Mesothelial cell of epicardium (in vitro differentiated cells): ENCODE measurements around the gene DESI2. TPM values are rescaled to one million over a fixed set of nuclear protein-coding genes. Genes with fewer than 3 reads are reported as not detected.
"Not testable (repeated sequence)": the region's sequence is repeated elsewhere in the genome, so short reads cannot be mapped to it uniquely, and the experiment has no call there.

ENCODE experiments used
- DNase-seq, 2 experiments: peaks; one replicate each; pipeline ENCODE4 v3.0.0; 2021; ENCODE audit warnings: low spot score in 2 of 2; ENCODE audit not compliant: unreplicated experiment in 2 of 2
- H3K27ac Mint-ChIP-seq: 2 replicates; pipeline ENCODE4 v1.8.0; 2021; ENCODE audit warnings: mixed read lengths
- H3K27me3 Mint-ChIP-seq: 2 replicates; pipeline ENCODE4 v1.8.0; 2021; ENCODE audit warnings: low read depth, mixed read lengths
- H3K36me3 Mint-ChIP-seq: 2 replicates; pipeline ENCODE4 v1.8.0; 2021; ENCODE audit warnings: mixed read lengths
- H3K4me1 Mint-ChIP-seq: 2 replicates; pipeline ENCODE4 v1.8.0; 2021; ENCODE audit warnings: mixed read lengths
- H3K4me3 Mint-ChIP-seq: 2 replicates; pipeline ENCODE4 v1.8.0; 2021; ENCODE audit warnings: mild to moderate bottlenecking, moderate library complexity, mixed read lengths
- H3K9me3 Mint-ChIP-seq: 2 replicates; pipeline ENCODE4 v1.8.0; 2021; ENCODE audit warnings: mixed read lengths
- total RNA-seq: library from RNA; stranded (reverse); gene quantifications from 3 replicates; pipeline ENCODE4 v1.2.1, GENCODE V29; 2021
- TF ChIP-seq, protein P1 (sequence below): fragments of 200-600 bp; sonication (generic); IDR thresholded peaks from one replicate; pipeline ENCODE4 v1.5.0; 2021; ENCODE audit warnings: antibody characterized with exemption; ENCODE audit not compliant: unreplicated experiment

Gene DESI2
- total RNA-seq, 1 donor from 2014 or later = 30.7 TPM

GRCh38 chr1:244664353-244664752, 11.4 kb downstream of the DESI2 start:
- Mint-ChIP-seq H3K36me3 (peaks cover 17% of the 10 kb centered on the region), H3K9me3 (peaks cover 6% of the 10 kb centered on the region), H3K4me1 (peaks cover 6% of the 10 kb centered on the region), H3K27me3 (no peaks in the 10 kb centered on the region), H3K27ac (no peak overlapping the region), H3K4me3 (no peak overlapping the region)
- TF ChIP-seq, protein P1, sequence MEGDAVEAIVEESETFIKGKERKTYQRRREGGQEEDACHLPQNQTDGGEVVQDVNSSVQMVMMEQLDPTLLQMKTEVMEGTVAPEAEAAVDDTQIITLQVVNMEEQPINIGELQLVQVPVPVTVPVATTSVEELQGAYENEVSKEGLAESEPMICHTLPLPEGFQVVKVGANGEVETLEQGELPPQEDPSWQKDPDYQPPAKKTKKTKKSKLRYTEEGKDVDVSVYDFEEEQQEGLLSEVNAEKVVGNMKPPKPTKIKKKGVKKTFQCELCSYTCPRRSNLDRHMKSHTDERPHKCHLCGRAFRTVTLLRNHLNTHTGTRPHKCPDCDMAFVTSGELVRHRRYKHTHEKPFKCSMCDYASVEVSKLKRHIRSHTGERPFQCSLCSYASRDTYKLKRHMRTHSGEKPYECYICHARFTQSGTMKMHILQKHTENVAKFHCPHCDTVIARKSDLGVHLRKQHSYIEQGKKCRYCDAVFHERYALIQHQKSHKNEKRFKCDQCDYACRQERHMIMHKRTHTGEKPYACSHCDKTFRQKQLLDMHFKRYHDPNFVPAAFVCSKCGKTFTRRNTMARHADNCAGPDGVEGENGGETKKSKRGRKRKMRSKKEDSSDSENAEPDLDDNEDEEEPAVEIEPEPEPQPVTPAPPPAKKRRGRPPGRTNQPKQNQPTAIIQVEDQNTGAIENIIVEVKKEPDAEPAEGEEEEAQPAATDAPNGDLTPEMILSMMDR = no peak
- DNase-seq = no peak

DNA sequence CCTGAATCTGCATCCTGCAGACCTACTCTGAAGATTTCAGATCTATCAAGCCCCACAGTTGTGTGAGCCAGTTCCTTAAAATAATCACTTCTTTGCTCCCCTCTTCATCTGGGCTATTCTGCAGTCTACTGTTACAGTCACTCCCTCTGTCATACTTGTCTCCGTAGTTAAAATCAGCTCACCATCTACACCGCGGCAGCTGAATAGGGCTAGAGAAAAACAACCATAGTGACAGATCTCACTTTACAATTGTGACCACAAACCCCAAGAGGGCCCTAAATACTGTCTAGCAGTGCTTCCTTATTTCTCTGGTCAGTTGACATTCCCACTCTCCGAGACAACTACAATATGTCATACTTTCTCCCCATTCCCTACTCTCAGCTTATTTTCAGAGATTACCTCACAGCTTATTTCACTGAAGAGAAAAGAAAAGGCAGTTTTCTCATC, 12.9 kb downstream of the DESI2 start:
- TF ChIP-seq, protein P1 = no peak
- peaks cover 6% of the 10 kb centered on the region for H3K4me1 Mint-ChIP-seq
- H3K27ac Mint-ChIP-seq = no peak overlapping the region
- H3K9me3 Mint-ChIP-seq = peaks cover 8% of the 10 kb centered on the region
- no peaks in the 10 kb centered on the region for H3K27me3 Mint-ChIP-seq
- no peak overlapping the region for H3K4me3 Mint-ChIP-seq
- H3K36me3 Mint-ChIP-seq = peaks cover 16% of the 10 kb centered on the region
- no peak for DNase-seq

DNA sequence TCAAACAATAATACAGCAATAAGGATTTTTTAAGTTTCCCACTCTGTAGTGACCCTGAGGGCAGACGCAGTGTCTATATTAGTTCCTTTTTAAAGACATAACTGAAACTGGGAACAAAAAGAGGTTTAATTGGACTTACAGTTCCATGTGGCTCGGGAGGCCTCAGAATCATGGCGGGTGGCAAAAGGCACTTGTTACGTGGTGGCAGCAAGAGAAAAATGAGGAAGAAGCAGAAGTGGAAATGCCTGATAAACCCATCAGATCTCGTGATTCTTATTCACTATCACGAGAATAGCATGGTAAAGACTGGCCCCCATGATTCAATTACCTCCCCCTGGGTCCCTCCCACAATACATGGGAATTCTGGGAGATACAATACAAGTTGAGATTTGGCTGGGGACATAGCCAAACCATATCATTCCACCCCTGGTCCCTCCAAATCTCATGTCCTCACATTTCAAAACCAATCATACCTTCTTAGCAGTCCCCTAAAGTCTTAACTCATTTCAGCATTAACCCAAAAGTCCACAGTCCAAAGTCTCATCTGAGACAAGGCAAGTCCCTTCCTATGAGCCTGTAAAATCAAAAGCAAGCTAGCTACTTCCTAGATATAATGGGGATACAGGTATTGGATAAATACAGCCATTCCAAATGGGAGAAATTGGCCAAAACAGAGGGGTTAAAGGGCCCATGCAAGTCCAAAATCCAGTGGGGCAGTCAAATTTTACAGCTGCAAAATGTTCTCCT, 13.9 kb downstream of the DESI2 start:
- H3K4me1 Mint-ChIP-seq = not testable (repeated sequence)

DNA sequence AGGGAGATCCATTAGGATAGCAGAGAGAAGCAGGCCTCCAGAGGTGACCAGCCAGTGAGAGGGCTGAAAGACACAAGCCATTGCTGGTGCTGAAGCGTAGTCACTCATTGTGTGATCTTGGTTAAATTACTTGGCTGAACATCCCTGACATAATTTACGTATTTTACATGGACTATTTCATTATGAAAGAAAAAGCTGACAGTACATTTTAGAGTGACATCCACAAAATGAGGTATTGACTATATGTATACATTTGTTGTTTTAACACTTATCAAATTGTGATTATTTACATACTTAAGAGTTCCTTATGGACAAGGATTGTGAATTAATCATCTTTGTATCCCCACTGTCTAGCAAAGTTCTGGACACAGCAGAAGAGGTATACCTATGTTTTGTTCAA, 14.9 kb downstream of the DESI2 start:
- H3K9me3 Mint-ChIP-seq = peaks cover 12% of the 10 kb centered on the region
- H3K36me3 Mint-ChIP-seq = peaks cover 15% of the 10 kb centered on the region
- H3K4me3 Mint-ChIP-seq = no peak overlapping the region
- TF ChIP-seq, protein P1 = no peak
- H3K4me1 Mint-ChIP-seq = peaks cover 5% of the 10 kb centered on the region
- no peak for DNase-seq
- no peak overlapping the region for H3K27ac Mint-ChIP-seq
- H3K27me3 Mint-ChIP-seq = no peaks in the 10 kb centered on the region

More for the DNA sequence above, 13.9 kb downstream of the DESI2 start:
- Mint-ChIP-seq H3K9me3 (peaks cover 12% of the 10 kb centered on the region), H3K36me3 (peaks cover 19% of the 10 kb centered on the region)
- H3K27me3 Mint-ChIP-seq, DNase-seq, H3K4me3 Mint-ChIP-seq, H3K27ac Mint-ChIP-seq: not testable (repeated sequence)

GRCh38 chr1:244672946-244673682, 20.2 kb downstream of the DESI2 start:
- DNase-seq = no peak
- H3K36me3 Mint-ChIP-seq = peaks cover 25% of the 10 kb centered on the region
- no peak overlapping the region for H3K4me3 Mint-ChIP-seq
- peaks cover 12% of the 10 kb centered on the region for H3K4me1 Mint-ChIP-seq
- TF ChIP-seq, protein P1 = no peak
- H3K27ac Mint-ChIP-seq = peak overlapping the region; percentile 88
- H3K27me3 Mint-ChIP-seq = no peaks in the 10 kb centered on the region
- H3K9me3 Mint-ChIP-seq = peaks cover 12% of the 10 kb centered on the region

GRCh38 chr1:244674446-244674845, 21.5 kb downstream of the DESI2 start:
- peaks cover 28% of the 10 kb centered on the region for H3K36me3 Mint-ChIP-seq
- no peak for DNase-seq

More at GRCh38 chr1:244674446-244674845, 21.5 kb downstream of the DESI2 start:
- Mint-ChIP-seq H3K9me3 (peaks cover 12% of the 10 kb centered on the region), H3K4me1 (peaks cover 12% of the 10 kb centered on the region), H3K27me3 (no peaks in the 10 kb centered on the region), H3K4me3 (no peak overlapping the region), H3K27ac (no peak overlapping the region)
- TF ChIP-seq, protein P1 = no peak
